ENCODE results near the gene MYBPHL.

GRCh38 chr1:109301874-109302273 lies 4.9 kb downstream of the MYBPHL start:
- TF ChIP-seq FOXA1 (IDR thresholded peaks at IDR 0.05) = no peak
- no peak for TF ChIP-seq FOXA1 (CRISPR knock-in tag; IDR thresholded peaks at IDR 0.05)
- TF ChIP-seq FOSL2 (CRISPR knock-in tag; IDR thresholded peaks at IDR 0.05) = no peak
- TF ChIP-seq ZNF354B (CRISPR knock-in tag; IDR thresholded peaks at IDR 0.05) = no peak
- TF ChIP-seq KDM6A (CRISPR knock-in tag; IDR thresholded peaks at IDR 0.05; ENCODE audit: low read depth) = no peak
- TF ChIP-seq, protein P1, sequence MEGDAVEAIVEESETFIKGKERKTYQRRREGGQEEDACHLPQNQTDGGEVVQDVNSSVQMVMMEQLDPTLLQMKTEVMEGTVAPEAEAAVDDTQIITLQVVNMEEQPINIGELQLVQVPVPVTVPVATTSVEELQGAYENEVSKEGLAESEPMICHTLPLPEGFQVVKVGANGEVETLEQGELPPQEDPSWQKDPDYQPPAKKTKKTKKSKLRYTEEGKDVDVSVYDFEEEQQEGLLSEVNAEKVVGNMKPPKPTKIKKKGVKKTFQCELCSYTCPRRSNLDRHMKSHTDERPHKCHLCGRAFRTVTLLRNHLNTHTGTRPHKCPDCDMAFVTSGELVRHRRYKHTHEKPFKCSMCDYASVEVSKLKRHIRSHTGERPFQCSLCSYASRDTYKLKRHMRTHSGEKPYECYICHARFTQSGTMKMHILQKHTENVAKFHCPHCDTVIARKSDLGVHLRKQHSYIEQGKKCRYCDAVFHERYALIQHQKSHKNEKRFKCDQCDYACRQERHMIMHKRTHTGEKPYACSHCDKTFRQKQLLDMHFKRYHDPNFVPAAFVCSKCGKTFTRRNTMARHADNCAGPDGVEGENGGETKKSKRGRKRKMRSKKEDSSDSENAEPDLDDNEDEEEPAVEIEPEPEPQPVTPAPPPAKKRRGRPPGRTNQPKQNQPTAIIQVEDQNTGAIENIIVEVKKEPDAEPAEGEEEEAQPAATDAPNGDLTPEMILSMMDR (CRISPR knock-in tag; IDR thresholded peaks at IDR 0.05) = no peak
- no peak for TF ChIP-seq SCMH1 (CRISPR knock-in tag; IDR thresholded peaks at IDR 0.05; ENCODE audit: borderline replicate concordance)
- no peak for TF ChIP-seq ATF6 (CRISPR knock-in tag; conservative IDR thresholded peaks at IDR 0.05)
